GM21515 (cell line): Measurements from ENCODE around the gene AGBL5.

Experiments
- ATAC-seq: cut with Tn5 transposase; IDR thresholded peaks from one replicate; pipeline ENCODE4 v1.9.1; 2021; ENCODE audit not compliant: unreplicated experiment

The AGBL5 gene

GRCh38 chr2:27087823-27088410, 36.4 kb downstream of the AGBL5 start:
- ATAC-seq: no peak

GRCh38 chr2:27088634-27089033, 37.2 kb downstream of the AGBL5 start:
- no peak for ATAC-seq

GRCh38 chr2:27089111-27089954, 37.9 kb downstream of the AGBL5 start:
- no peak for ATAC-seq

- ATAC-seq: no peak
These were observed 40.6 kb downstream of the AGBL5 start for GRCh38 chr2:27091746-27092695.

GRCh38 chr2:27092696-27093429, 41.4 kb downstream of the AGBL5 start:
- ATAC-seq: no peak

- ATAC-seq: no peak
These were observed 42.2 kb downstream of the AGBL5 start for GRCh38 chr2:27093430-27094352.

- no peak for ATAC-seq
These were observed 43.0 kb downstream of the AGBL5 start for GRCh38 chr2:27094353-27094984.

GRCh38 chr2:27095427-27095744, 43.9 kb downstream of the AGBL5 start:
- ATAC-seq: no peak

GRCh38 chr2:27095745-27096651, 44.5 kb downstream of the AGBL5 start:
- ATAC-seq: peak; percentile 44

- ATAC-seq: no peak
These were observed 45.4 kb downstream of the AGBL5 start for GRCh38 chr2:27096748-27097297.

GRCh38 chr2:27097341-27097740, 45.9 kb downstream of the AGBL5 start:
- no peak for ATAC-seq

GRCh38 chr2:27099334-27099955, 48.0 kb downstream of the AGBL5 start:
- no peak for ATAC-seq

GRCh38 chr2:27100036-27100435, 48.6 kb downstream of the AGBL5 start:
- no peak for ATAC-seq

GRCh38 chr2:27102329-27102728, 50.9 kb downstream of the AGBL5 start:
- ATAC-seq: no peak

GRCh38 chr2:27105981-27106380, 54.5 kb downstream of the AGBL5 start:
- ATAC-seq: no peak

- ATAC-seq: no peak
These were observed 56.8 kb downstream of the AGBL5 start for GRCh38 chr2:27108221-27108620.

GRCh38 chr2:27109083-27109482, 57.6 kb downstream of the AGBL5 start:
- no peak for ATAC-seq
